A549 (cell line): ENCODE measurements around the gene CREB1. TPM values are rescaled to one million over a fixed set of nuclear protein-coding genes. Genes with fewer than 3 reads are reported as not detected.
"Not testable (repeated sequence)": the region's sequence is repeated elsewhere in the genome, so short reads cannot be mapped to it uniquely, and the experiment has no call there.

Experiments
- ATAC-seq, 2 experiments: fragments of 200-7000 bp in 1 of 2; fragments of >200 bp in 1 of 2; cut with Nextera tagmentation in 1 of 2; cut with Tn5 transposase in 1 of 2; 3 replicates each; pipeline versions ENCODE4 v1.8.0 to v1.9.1; 2018 to 2020; ENCODE audit warnings: mild to moderate bottlenecking in 1 of 2, moderate library complexity in 1 of 2
- CTCF ChIA-PET: fragments of 300-600 bp; sonication (Branson Sonifier 250); formaldehyde crosslinking; extraction: SDS; loops from one replicate; lab custom pipeline; 2021; ENCODE audit warnings: antibody characterized with exemption, inconsistent platforms; lab: Yijun Ruan, JAX
- POLR2A ChIA-PET: fragments of 350-600 bp; formaldehyde crosslinking; extraction: SDS; loops from one replicate; lab custom pipeline; 2021; ENCODE audit warnings: antibody characterized with exemption, inconsistent platforms; lab: Yijun Ruan, JAX
- DNase-seq, 2 experiments: peaks; one replicate each; pipeline versions ENCODE4 v3.0.0 to v3.0.0-alpha.2; 2011 to 2016; ENCODE audit warnings: low read depth in 1 of 2, low spot score in 1 of 2
- FAIRE-seq: peaks from 2 replicates; lab custom pipeline; 2011; peaks lifted over from hg19 to GRCh38; lab: Jason Lieb, UNC
- H3K27ac ChIP-seq, 2 experiments: fragments of >200 bp; sonication (Bioruptor Twin); formaldehyde crosslinking; 3 replicates each; pipeline ENCODE4 v1.5.1; 2016 to 2017
- H3K4me1 ChIP-seq: fragments of >200 bp; sonication (Bioruptor Twin); formaldehyde crosslinking; 3 replicates; pipeline ENCODE4 v1.6.1; 2016
- H3K4me2 ChIP-seq: fragments of >200 bp; sonication (Bioruptor Twin); formaldehyde crosslinking; 3 replicates; pipeline ENCODE4 v1.6.1; 2016
- H3K4me3 ChIP-seq: fragments of >200 bp; sonication (Bioruptor Twin); formaldehyde crosslinking; 3 replicates; pipeline ENCODE4 v1.5.1; 2016
- H3K9me3 ChIP-seq: fragments of >200 bp; sonication (Bioruptor Twin); formaldehyde crosslinking; 3 replicates; pipeline ENCODE4 v1.6.1; 2016
- CHD4 ChIP-seq: fragments of 200-600 bp; sonication (generic); IDR thresholded peaks from 2 replicates; pipeline ENCODE4 v1.6.1; 2016; ENCODE audit warnings: antibody characterized with exemption, mild to moderate bottlenecking, borderline replicate concordance
- FOSB ChIP-seq: fragments of 250-450 bp; sonication (Bioruptor Pico); IDR thresholded peaks from 2 replicates; pipeline ENCODE4 v1.5.0; 2020; ENCODE audit warnings: mild to moderate bottlenecking, moderate library complexity
- HOXB5 ChIP-seq: fragments of 250-450 bp; sonication (Bioruptor Pico); IDR thresholded peaks from 2 replicates; pipeline ENCODE4 v1.5.0; 2020; ENCODE audit warnings: mild to moderate bottlenecking, moderate library complexity
- MAX ChIP-seq: IDR thresholded peaks from 2 replicates; pipeline ENCODE4 v1.6.1; 2012
- MAZ ChIP-seq: fragments of 150-350 bp; IDR thresholded peaks from 2 replicates; pipeline ENCODE4 v1.6.1; 2014; ENCODE audit warnings: antibody characterized with exemption, low read depth, low read length, borderline replicate concordance
- PBX3 ChIP-seq: IDR thresholded peaks from 2 replicates; pipeline ENCODE4 v1.6.1; 2012
- WGBS: methylation state at CpG from one replicate; pipeline ENCODE4 v1.1.6; 2017; ENCODE audit errors: missing lambda C conversion rate; 5-methylcytosine and 5-hydroxymethylcytosine counted together
- polyA plus RNA-seq, 4 experiments: library from polyadenylated mRNA; depleted of rRNA in 3 of 4; stranded (reverse); fragments of >200 nt; fragmentation: RNase III in 1 of 4; extraction: RNeasy Plus Mini Kit Qiagen cat#74134 plus additional on column Dnase treatment in 1 of 4; gene quantifications; 2 replicates in 3 of 4; 3 replicates in 1 of 4; pipeline ENCODE4 v1.2.3, GENCODE V29; 2011 to 2017

The CREB1 gene
- polyA plus RNA-seq, 2 of the 4 experiments (the other 2 are of a cell fraction): 14.3 to 42.5 TPM

- Histone ChIP-seq H3K4me2 (no peak overlapping the region), H3K27ac (no peak overlapping the region), H3K9me3 (peaks cover 14% of the 10 kb centered on the region; the same call in 2 of the 3 replicates), H3K4me1 (no peaks in the 10 kb centered on the region), H3K4me3 (no peak overlapping the region)
- POLR2A ChIA-PET: no interaction called here
- WGBS: 91% methylated on average over 1 of the region's 1 CpG
- CTCF ChIA-PET: interaction anchor here (1.3 kb wide), 1 partner anchor 9 kb away, joined by 4 read pairs; no protein-coding TSS in a partner anchor
- no peak for FAIRE-seq
- no peak for DNase-seq
- TF ChIP-seq HOXB5 (CRISPR knock-in tag) (no peak), CHD4 (no peak), MAX (no peak), MAZ (no peak), PBX3 (no peak), FOSB (no peak)
- ATAC-seq: no peak
These were observed 114.1 kb downstream of the CREB1 start for GRCh38 chr2:207643892-207644291.

GRCh38 chr2:207646582-207646981, 116.8 kb downstream of the CREB1 start:
- CTCF ChIA-PET: interaction anchor here (1.1 to 1.6 kb wide), 2 partner anchors 12 to 20 kb away, joined by 4 to 6 read pairs; no protein-coding TSS in a partner anchor
- H3K4me3 ChIP-seq, DNase-seq, H3K9me3 ChIP-seq, H3K4me2 ChIP-seq, H3K4me1 ChIP-seq, FAIRE-seq, POLR2A ChIA-PET, H3K27ac ChIP-seq, ATAC-seq: not testable (repeated sequence)
- 67% methylated on average over 7 of the region's 7 CpGs for WGBS

Other genes with a start within 250 kb of the CREB1 start
- 31.1 and 40.1 TPM in 2 replicates for gene METTL21A, start 95.4 kb downstream of the CREB1 start, polyA plus RNA-seq (2011; rRNA removed)
- gene METTL21A, start 95.4 kb downstream of the CREB1 start, polyA plus RNA-seq (2017; fragmentation: RNase III; extraction: RNeasy Plus Mini Kit Qiagen cat#74134 plus additional on column Dnase treatment): 26.1 to 27.3 TPM (median 26.9 TPM) in 3 replicates
- gene CCNYL1, start 181.7 kb downstream of the CREB1 start, polyA plus RNA-seq (2011; rRNA removed): 31.6 and 38.7 TPM in 2 replicates
- 16.9 to 20.8 TPM (median 17.7 TPM) in 3 replicates for gene CCNYL1, start 181.7 kb downstream of the CREB1 start, polyA plus RNA-seq (2017; fragmentation: RNase III; extraction: RNeasy Plus Mini Kit Qiagen cat#74134 plus additional on column Dnase treatment)
- gene FZD5, start 239.9 kb downstream of the CREB1 start, polyA plus RNA-seq (2011; rRNA removed): 6.7 and 7.5 TPM in 2 replicates
- 3.9 to 4.9 TPM (median 4.9 TPM) in 3 replicates for gene FZD5, start 239.9 kb downstream of the CREB1 start, polyA plus RNA-seq (2017; fragmentation: RNase III; extraction: RNeasy Plus Mini Kit Qiagen cat#74134 plus additional on column Dnase treatment)